Skeletal muscle satellite cell (primary cell): Measurements from ENCODE around the gene MYO9B.
"Not testable (repeated sequence)": the region's sequence is repeated elsewhere in the genome, so short reads cannot be mapped to it uniquely, and the experiment has no call there.

Source experiments
- H3K27me3 ChIP-seq: 2 replicates; pipeline ENCODE4 v1.7.0; 2013; ENCODE audit warnings: low read length; ENCODE audit not compliant: control insufficient read depth, insufficient read depth
- H3K36me3 ChIP-seq: 2 replicates; pipeline ENCODE4 v1.7.0; 2013; ENCODE audit warnings: mild to moderate bottlenecking, control low read depth, low read length; ENCODE audit not compliant: insufficient read depth
- H3K4me1 ChIP-seq: 2 replicates; pipeline ENCODE4 v1.7.0; 2013; ENCODE audit warnings: low read length; ENCODE audit not compliant: control insufficient read depth, insufficient read depth
- H3K4me2 ChIP-seq: 2 replicates; pipeline ENCODE4 v1.7.0; 2013; ENCODE audit warnings: mild to moderate bottlenecking, low read length
- H3K4me3 ChIP-seq: 2 replicates; pipeline ENCODE4 v1.7.0; 2013; ENCODE audit warnings: low read length
- H3K9ac ChIP-seq: 2 replicates; pipeline ENCODE4 v1.7.0; 2013; ENCODE audit warnings: mild to moderate bottlenecking, low read depth, low read length, moderate library complexity
- H3K9me3 ChIP-seq: replicated peaks from 2 replicates; pipeline ENCODE4 v1.7.0; 2013; ENCODE audit warnings: mild to moderate bottlenecking, control low read depth, low read length

The MYO9B gene

GRCh38 chr19:17178291-17178690 is 102.7 kb downstream of the MYO9B start:
- Histone ChIP-seq H3K36me3 (peaks cover 32% of the 10 kb centered on the region), H3K27me3 (no peaks in the 10 kb centered on the region), H3K9ac (no peak overlapping the region), H3K4me1 (peaks cover 5% of the 10 kb centered on the region), H3K4me2 (no peak overlapping the region), H3K4me3 (no peak overlapping the region), H3K9me3 (no peaks in the 10 kb centered on the region)

- no peak overlapping the region for H3K9ac ChIP-seq
- no peak overlapping the region for H3K4me3 ChIP-seq
- peaks cover 47% of the 10 kb centered on the region for H3K36me3 ChIP-seq
- no peak overlapping the region for H3K4me2 ChIP-seq
- H3K4me1 ChIP-seq = no peaks in the 10 kb centered on the region
- no peaks in the 10 kb centered on the region for H3K9me3 ChIP-seq
- no peaks in the 10 kb centered on the region for H3K27me3 ChIP-seq
Measured at GRCh38 chr19:17180997-17181702, 105.6 kb downstream of the MYO9B start.

GRCh38 chr19:17183271-17183761 is 107.7 kb downstream of the MYO9B start:
- Histone ChIP-seq H3K9ac (no peak overlapping the region), H3K9me3 (no peaks in the 10 kb centered on the region), H3K36me3 (peaks cover 46% of the 10 kb centered on the region), H3K4me1 (no peaks in the 10 kb centered on the region), H3K27me3 (no peaks in the 10 kb centered on the region), H3K4me3 (no peak overlapping the region), H3K4me2 (no peak overlapping the region)

DNA sequence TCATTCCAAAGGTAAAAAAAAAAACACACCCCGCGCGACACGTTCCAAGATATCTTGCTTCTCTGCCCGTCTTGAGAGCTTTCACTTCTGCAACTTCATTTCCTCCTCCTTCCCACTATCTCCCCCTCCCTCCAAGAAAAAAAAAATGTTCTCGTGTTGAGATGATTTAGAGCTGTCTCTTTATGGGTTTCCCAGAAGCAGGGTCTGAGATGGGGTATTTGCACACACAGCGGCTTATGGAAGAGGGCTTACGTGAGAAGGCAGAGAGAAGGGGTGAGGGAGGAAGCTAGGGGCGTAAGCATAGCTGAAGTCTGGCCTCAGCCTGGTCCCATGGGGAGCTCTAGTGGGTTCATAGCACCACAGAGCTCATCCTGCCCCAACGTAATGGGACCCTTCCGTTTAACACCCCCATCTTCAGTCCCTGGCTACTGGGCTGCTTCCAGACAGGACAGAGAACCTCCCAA is 108.3 kb downstream of the MYO9B start:
- no peaks in the 10 kb centered on the region for H3K9me3 ChIP-seq
- no peak overlapping the region for H3K4me3 ChIP-seq
- no peak overlapping the region for H3K9ac ChIP-seq
- peaks cover 43% of the 10 kb centered on the region for H3K36me3 ChIP-seq
- H3K27me3 ChIP-seq = no peaks in the 10 kb centered on the region
- no peaks in the 10 kb centered on the region for H3K4me1 ChIP-seq
- H3K4me2 ChIP-seq = no peak overlapping the region

DNA sequence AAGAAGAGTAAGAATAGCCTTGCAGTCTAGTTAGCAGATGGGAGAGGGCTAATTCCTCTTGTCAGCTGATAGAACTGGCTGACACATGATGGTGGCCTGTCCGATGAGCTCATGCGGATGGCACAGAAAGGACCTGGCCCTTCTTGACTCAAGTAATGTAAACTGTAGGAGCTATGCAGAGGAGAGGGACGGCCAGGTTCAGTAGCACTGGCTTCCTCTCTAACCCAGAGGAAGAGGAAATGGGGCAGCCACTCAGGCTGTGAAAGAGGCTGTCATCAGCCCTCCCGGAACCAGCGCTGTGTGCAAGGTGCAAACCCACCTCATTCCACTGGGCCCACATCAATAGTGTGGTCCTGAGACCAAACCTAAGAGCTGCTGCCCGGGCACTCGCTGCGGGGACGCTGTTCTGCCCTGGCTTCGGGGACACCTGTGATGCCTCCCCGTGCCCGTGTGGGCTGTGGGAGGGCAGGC is 108.8 kb downstream of the MYO9B start:
- no peak overlapping the region for H3K9ac ChIP-seq
- H3K4me1 ChIP-seq = no peaks in the 10 kb centered on the region
- no peaks in the 10 kb centered on the region for H3K9me3 ChIP-seq
- no peak overlapping the region for H3K4me2 ChIP-seq
- no peaks in the 10 kb centered on the region for H3K27me3 ChIP-seq
- H3K36me3 ChIP-seq = peaks cover 47% of the 10 kb centered on the region
- no peak overlapping the region for H3K4me3 ChIP-seq

DNA sequence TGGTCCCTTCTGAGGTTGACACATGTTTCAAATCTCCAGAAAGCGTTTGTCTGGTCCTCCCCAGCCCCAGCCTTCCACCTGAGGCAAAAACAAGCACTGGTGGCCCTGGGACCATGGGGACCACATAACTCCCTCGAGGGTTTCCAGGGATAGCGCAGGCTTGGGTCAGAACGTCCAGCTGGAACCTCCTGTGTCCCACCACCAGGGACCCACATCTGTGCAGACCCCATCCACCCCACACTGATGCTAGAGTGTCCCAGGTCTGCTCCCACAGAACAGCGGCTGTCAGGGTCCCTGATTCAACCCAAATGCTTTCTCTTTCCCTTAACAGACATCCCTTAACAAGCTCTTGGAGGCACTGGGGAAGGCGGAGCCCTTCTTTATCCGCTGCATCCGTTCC is 110.0 kb downstream of the MYO9B start:
- Histone ChIP-seq H3K4me1 (no peaks in the 10 kb centered on the region), H3K27me3 (no peaks in the 10 kb centered on the region), H3K36me3 (peaks cover 54% of the 10 kb centered on the region), H3K4me2 (no peak overlapping the region), H3K4me3 (no peak overlapping the region), H3K9me3 (no peaks in the 10 kb centered on the region), H3K9ac (no peak overlapping the region)

GRCh38 chr19:17191736-17192135 is 116.2 kb downstream of the MYO9B start:
- H3K4me1 ChIP-seq, H3K4me2 ChIP-seq, H3K9ac ChIP-seq, H3K27me3 ChIP-seq, H3K9me3 ChIP-seq, H3K4me3 ChIP-seq: not testable (repeated sequence)
- H3K36me3 ChIP-seq = peaks cover 64% of the 10 kb centered on the region

DNA sequence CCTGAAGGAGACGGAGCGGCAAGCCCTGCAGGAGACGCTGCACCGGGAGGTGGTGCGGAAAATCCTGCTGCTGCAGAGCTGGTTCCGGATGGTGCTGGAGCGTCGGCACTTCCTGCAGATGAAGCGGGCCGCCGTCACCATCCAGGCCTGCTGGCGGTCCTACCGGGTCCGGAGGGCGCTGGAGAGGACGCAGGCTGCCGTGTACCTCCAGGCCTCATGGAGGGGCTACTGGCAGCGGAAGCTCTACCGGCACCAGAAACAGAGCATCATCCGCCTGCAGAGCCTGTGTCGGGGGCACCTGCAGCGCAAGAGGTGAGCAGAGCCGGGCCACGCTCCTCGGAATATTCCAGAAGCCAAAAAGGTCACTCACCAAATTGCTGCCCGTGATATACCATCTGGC is 117.2 kb downstream of the MYO9B start:
- H3K4me2 ChIP-seq = no peak overlapping the region
- H3K9ac ChIP-seq = no peak overlapping the region
- peaks cover 60% of the 10 kb centered on the region for H3K36me3 ChIP-seq
- no peaks in the 10 kb centered on the region for H3K9me3 ChIP-seq
- H3K4me1 ChIP-seq = no peaks in the 10 kb centered on the region
- no peak overlapping the region for H3K4me3 ChIP-seq
- no peaks in the 10 kb centered on the region for H3K27me3 ChIP-seq

GRCh38 chr19:17194608-17195007 is 119.0 kb downstream of the MYO9B start:
- H3K27me3 ChIP-seq = no peaks in the 10 kb centered on the region
- no peak overlapping the region for H3K9ac ChIP-seq
- H3K4me1 ChIP-seq = no peaks in the 10 kb centered on the region
- H3K36me3 ChIP-seq = peaks cover 58% of the 10 kb centered on the region
- H3K9me3 ChIP-seq = no peaks in the 10 kb centered on the region
- no peak overlapping the region for H3K4me2 ChIP-seq
- no peak overlapping the region for H3K4me3 ChIP-seq

GRCh38 chr19:17195106-17195505 is 119.5 kb downstream of the MYO9B start:
- Histone ChIP-seq H3K4me3 (no peak overlapping the region), H3K4me1 (no peaks in the 10 kb centered on the region), H3K27me3 (no peaks in the 10 kb centered on the region), H3K9me3 (no peaks in the 10 kb centered on the region), H3K36me3 (peaks cover 57% of the 10 kb centered on the region), H3K4me2 (no peak overlapping the region), H3K9ac (no peak overlapping the region)

DNA sequence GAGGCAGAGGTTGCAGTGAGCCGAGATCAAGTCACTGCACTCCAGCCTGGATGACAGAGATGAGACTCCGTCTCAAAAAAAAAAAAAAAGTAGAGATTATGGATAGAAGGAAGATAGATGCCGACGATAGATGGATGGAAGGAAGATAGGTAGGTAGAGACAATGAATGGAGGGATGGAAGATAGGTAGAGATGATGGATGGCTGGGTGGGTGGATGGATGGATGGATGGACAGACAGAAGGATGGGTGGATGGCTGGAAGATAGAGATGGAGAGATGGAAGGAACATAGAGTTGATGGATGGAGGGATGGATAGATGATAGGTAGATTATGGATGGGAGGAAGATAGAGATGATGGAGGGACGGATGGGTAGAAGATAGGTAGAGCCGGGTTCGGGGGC is 121.0 kb downstream of the MYO9B start:
- no peaks in the 10 kb centered on the region for H3K27me3 ChIP-seq
- no peak overlapping the region for H3K4me3 ChIP-seq
- H3K4me1 ChIP-seq = no peaks in the 10 kb centered on the region
- H3K9ac ChIP-seq = no peak overlapping the region
- no peak overlapping the region for H3K4me2 ChIP-seq
- H3K9me3 ChIP-seq = no peaks in the 10 kb centered on the region
- peaks cover 59% of the 10 kb centered on the region for H3K36me3 ChIP-seq

GRCh38 chr19:17197666-17198065 is 122.1 kb downstream of the MYO9B start:
- Histone ChIP-seq H3K4me1 (no peaks in the 10 kb centered on the region), H3K36me3 (peaks cover 66% of the 10 kb centered on the region), H3K9ac (no peak overlapping the region), H3K9me3 (no peaks in the 10 kb centered on the region), H3K4me2 (no peak overlapping the region), H3K27me3 (no peaks in the 10 kb centered on the region), H3K4me3 (no peak overlapping the region)
